NCI-H2029 treated with DMSO at 0.1 percent for 48 hours (cell line): ENCODE results near the gene GNG4.

Experiments
- DNase-seq: peaks from one replicate; lab custom pipeline; 2025; lab: John Stamatoyannopoulos, UW

Gene GNG4

GRCh38 chr1:235649368-235650163 lies at the start of gene GNG4:
GNG4 (minus strand) TSS chr1:235649784; CDS start chr1:235583838, 65,946 bp downstream.
- DNase-seq: no peak

- DNase-seq: no peak
Observed at GRCh38 chr1:235697508-235697907, 47.9 kb upstream of the GNG4 start.

GRCh38 chr1:235689356-235689755 lies 39.8 kb upstream of the GNG4 start:
- no peak for DNase-seq

GRCh38 chr1:235688096-235688495 lies 38.5 kb upstream of the GNG4 start:
- no peak for DNase-seq

GRCh38 chr1:235683653-235684052 lies 34.1 kb upstream of the GNG4 start:
- DNase-seq: no peak

GRCh38 chr1:235682216-235682615 lies 32.6 kb upstream of the GNG4 start:
- DNase-seq: no peak

- DNase-seq: no peak
Observed at GRCh38 chr1:235679644-235680043, 30.1 kb upstream of the GNG4 start.

- DNase-seq: no peak
Observed at GRCh38 chr1:235679005-235679404, 29.4 kb upstream of the GNG4 start.

GRCh38 chr1:235675152-235675890 lies 25.7 kb upstream of the GNG4 start:
- DNase-seq: no peak

- DNase-seq: no peak
Observed at GRCh38 chr1:235673981-235674380, 24.4 kb upstream of the GNG4 start.

- no peak for DNase-seq
Observed at GRCh38 chr1:235671992-235672391, 22.4 kb upstream of the GNG4 start.

- no peak for DNase-seq
Observed at GRCh38 chr1:235670157-235670776, 20.7 kb upstream of the GNG4 start.

- DNase-seq: no peak
Observed at GRCh38 chr1:235669277-235669676, 19.7 kb upstream of the GNG4 start.

GRCh38 chr1:235663628-235664027 lies 14.0 kb upstream of the GNG4 start:
- no peak for DNase-seq

- no peak for DNase-seq
Observed at GRCh38 chr1:235661568-235661967, 12.0 kb upstream of the GNG4 start.

- DNase-seq: no peak
Observed at GRCh38 chr1:235659186-235659771, 9.7 kb upstream of the GNG4 start.

- DNase-seq: peak; percentile 7
Observed at GRCh38 chr1:235657747-235658526, 8.4 kb upstream of the GNG4 start.

GRCh38 chr1:235657269-235657668 lies 7.7 kb upstream of the GNG4 start:
- no peak for DNase-seq

GRCh38 chr1:235652364-235652763 lies 2.8 kb upstream of the GNG4 start:
- no peak for DNase-seq

- no peak for DNase-seq
Observed at GRCh38 chr1:235651170-235651806, 1.7 kb upstream of the GNG4 start.
